ENCODE measurements around the gene ABCA7. TPM values are rescaled to one million over a fixed set of nuclear protein-coding genes. Genes with fewer than 3 reads are reported as not detected.

Gene ABCA7
- total and polyA plus RNA-seq, 7 donors: 1.8 to 25.1 (median 9.9) TPM

- Histone ChIP-seq H3K9me3 (no peaks in the 10 kb centered on the region), H3K27ac (peak overlapping the region; percentile 23 to 56 (median 45)), H3K4me1 (peaks cover 0 to 52% (median 34%) of the 10 kb centered on the region in 4 donors), H3K4me3 (peak overlapping the region; percentile 2 to 45 (median 36)), H3K36me3 (no peaks in the 10 kb centered on the region), H3K27me3 (peaks cover 44 to 83% (median 74%) of the 10 kb centered on the region in 3 donors)
- TF ChIP-seq POLR2A (IDR thresholded peaks at IDR 0.05): no peak
- no peak for TF ChIP-seq POLR2AphosphoS5 (IDR thresholded peaks at IDR 0.05)
- TF ChIP-seq CTCF (IDR thresholded peaks at IDR 0.05): no peak
- no peak for TF ChIP-seq EP300 (IDR thresholded peaks at IDR 0.05)
- DNase-seq: no peak
- 3% methylated on average over 38 of the region's 38 CpGs for WGBS, 2 donors
- intact Hi-C loops (cut with DNase I): no loop called here
These were observed 27.5 kb downstream of the ABCA7 start for GRCh38 chr19:1067341-1067957.

- no peak for DNase-seq
- Histone ChIP-seq H3K4me1 (peaks cover 0 to 52% (median 34%) of the 10 kb centered on the region in 4 donors), H3K27me3 (peaks cover 44 to 83% (median 79%) of the 10 kb centered on the region in 3 donors)
These were observed 28.4 kb downstream of the ABCA7 start for GRCh38 chr19:1068009-1069001.

GRCh38 chr19:1069009-1069779, 29.3 kb downstream of the ABCA7 start:
- Histone ChIP-seq H3K4me3 (peak overlapping the region in 2 of 4 donors; percentile 43 to 45), H3K27me3 (peaks cover 42 to 79% (median 75%) of the 10 kb centered on the region in 3 donors), H3K27ac (peak overlapping the region in 1 of 4 donors; percentile 23), H3K4me1 (peaks cover 0 to 51% (median 34%) of the 10 kb centered on the region in 4 donors), H3K9me3 (no peaks in the 10 kb centered on the region), H3K36me3 (no peaks in the 10 kb centered on the region)
- intact Hi-C loops (cut with DNase I): no loop called here
- 11 to 24% methylated on average over 25 of the region's 25 CpGs for WGBS, 2 donors
- DNase-seq: no peak
- no peak for TF ChIP-seq EP300 (IDR thresholded peaks at IDR 0.05)
- TF ChIP-seq CTCF (IDR thresholded peaks at IDR 0.05): no peak
- TF ChIP-seq POLR2AphosphoS5 (IDR thresholded peaks at IDR 0.05): peak in 1 of 4 donors; percentile 22

More at GRCh38 chr19:1068009-1069001, 28.4 kb downstream of the ABCA7 start:
- intact Hi-C loops (cut with DNase I): no loop called here
- Histone ChIP-seq H3K36me3 (no peaks in the 10 kb centered on the region), H3K27ac (peak overlapping the region; percentile 23 to 56 (median 45)), H3K9me3 (no peaks in the 10 kb centered on the region), H3K4me3 (peak overlapping the region in 3 of 4 donors; percentile 29 to 45 (median 43))
- 45 to 59% methylated on average over 45 of the region's 45 CpGs for WGBS, 2 donors
- TF ChIP-seq POLR2AphosphoS5 (IDR thresholded peaks at IDR 0.05) (no peak), CTCF (IDR thresholded peaks at IDR 0.05) (no peak), POLR2A (IDR thresholded peaks at IDR 0.05) (no peak), EP300 (IDR thresholded peaks at IDR 0.05) (no peak)

- Histone ChIP-seq H3K36me3 (no peaks in the 10 kb centered on the region), H3K4me1 (peaks cover 0 to 38% (median 22%) of the 10 kb centered on the region in 4 donors), H3K9me3 (no peaks in the 10 kb centered on the region), H3K4me3 (no peak overlapping the region), H3K27ac (no peak overlapping the region), H3K27me3 (peaks cover 36 to 74% (median 61%) of the 10 kb centered on the region in 3 donors)
- 14 to 50% methylated on average over 21 of the region's 21 CpGs for WGBS, 2 donors
- DNase-seq: no peak
- intact Hi-C loops (cut with DNase I): no loop called here
- no peak for TF ChIP-seq CTCF (IDR thresholded peaks at IDR 0.05)
- no peak for TF ChIP-seq EP300 (IDR thresholded peaks at IDR 0.05)
- TF ChIP-seq POLR2AphosphoS5 (IDR thresholded peaks at IDR 0.05): no peak
- TF ChIP-seq POLR2A (IDR thresholded peaks at IDR 0.05): no peak
These were observed 30.6 kb downstream of the ABCA7 start for GRCh38 chr19:1070576-1070930.

All from sigmoid colon (tissue), 7 donors.